Endothelial cell of umbilical vein (primary cell): ENCODE measurements around the gene GBE1. TPM values are rescaled to one million over a fixed set of nuclear protein-coding genes. Genes with fewer than 3 reads are reported as not detected.

Experiments
- BruUV-seq: library from RNA; stranded (reverse); fragments of 400-500 nt; replicated peaks from 2 replicates; lab custom pipeline; 2021; lab: Mats Ljungman, UMichigan
- CTCF ChIA-PET: fragments of 300-600, 350-600 bp; sonication (Branson Sonifier 250); formaldehyde crosslinking; loops from one replicate; lab custom pipeline; 2021; ENCODE audit warnings: antibody characterized with exemption, inconsistent platforms; lab: Charles Lee
- POLR2A ChIA-PET: fragments of 300-600, 350-600 bp; sonication (Branson Sonifier 250); formaldehyde crosslinking; loops from one replicate; lab custom pipeline; 2021; ENCODE audit warnings: antibody characterized with exemption, inconsistent platforms; lab: Charles Lee
- DNase-seq: peaks from one replicate; pipeline ENCODE4 v3.0.0-alpha.2; 2011; ENCODE audit warnings: low read depth, low spot score
- FAIRE-seq: peaks from 2 replicates; lab custom pipeline; 2011; peaks lifted over from hg19 to GRCh38; lab: Jason Lieb, UNC
- H2AFZ ChIP-seq: 2 replicates; pipeline ENCODE4 v1.6.0; 2012; ENCODE audit warnings: low read depth, low read length, control low read depth, inconsistent platforms
- H3K27ac ChIP-seq: 2 replicates; pipeline ENCODE4 v1.5.1; 2011; ENCODE audit warnings: low read depth, mild to moderate bottlenecking, control low read depth, low read length, moderate library complexity; ENCODE audit not compliant: insufficient read depth
- H3K27me3 ChIP-seq, 2 experiments: 2 replicates each; pipeline versions ENCODE4 v1.6.0 to v1.6.1; 2011; ENCODE audit warnings: low read length in 2 of 2, mixed read lengths in 1 of 2; ENCODE audit not compliant: control insufficient read depth in 2 of 2, insufficient read depth in 2 of 2
- H3K36me3 ChIP-seq, 2 experiments: 2 replicates in 1 of 2; 3 replicates in 1 of 2; pipeline ENCODE4 v1.5.1; 2011; ENCODE audit warnings: low read length in 2 of 2, mild to moderate bottlenecking in 1 of 2, moderate library complexity in 1 of 2; ENCODE audit not compliant: control insufficient read depth in 2 of 2, insufficient read depth in 2 of 2; ENCODE audit errors: extremely low read depth in 1 of 2
- H3K4me1 ChIP-seq: 3 replicates; pipeline ENCODE4 v1.5.1; 2011; ENCODE audit warnings: mild to moderate bottlenecking, low read length; ENCODE audit not compliant: control insufficient read depth, insufficient read depth; ENCODE audit errors: extremely low read depth
- H3K4me2 ChIP-seq: 2 replicates; pipeline ENCODE4 v1.6.1; 2011; ENCODE audit warnings: low read length, control low read depth, mixed read lengths; ENCODE audit not compliant: insufficient read depth
- H3K4me3 ChIP-seq, 3 experiments: fragments of 200-600 bp in 1 of 3; sonication (generic), shearing (Covaris generic) in 1 of 3; replicated peaks in 1 of 3; 2 replicates each; pipeline ENCODE4 v1.5.1; 2011 to 2016; ENCODE audit warnings: control low read depth in 3 of 3, low read length in 3 of 3, mild to moderate bottlenecking in 2 of 3, inconsistent platforms in 1 of 3, low read depth in 1 of 3, moderate library complexity in 1 of 3; ENCODE audit not compliant: insufficient read depth in 1 of 3
- H3K79me2 ChIP-seq: 2 replicates; pipeline ENCODE4 v1.6.0; 2012; ENCODE audit warnings: low read length, inconsistent platforms; ENCODE audit not compliant: control insufficient read depth, insufficient read depth
- H3K9ac ChIP-seq: replicated peaks from 2 replicates; pipeline ENCODE3; 2011; ENCODE audit warnings: low read length, control low read depth; ENCODE audit not compliant: insufficient read depth; ENCODE audit errors: extremely low read depth
- H3K9me1 ChIP-seq: replicated peaks from 3 replicates; pipeline ENCODE4 v1.6.0; 2011; ENCODE audit warnings: mild to moderate bottlenecking, low read length; ENCODE audit not compliant: control insufficient read depth, insufficient read depth; ENCODE audit errors: extremely low read depth
- H3K9me3 ChIP-seq: replicated peaks from 2 replicates; pipeline ENCODE4 v1.5.1; 2012; ENCODE audit warnings: low read length, inconsistent platforms; ENCODE audit not compliant: control insufficient read depth, insufficient read depth
- H4K20me1 ChIP-seq: replicated peaks from 2 replicates; pipeline ENCODE3; 2011; ENCODE audit warnings: mild to moderate bottlenecking, low read length; ENCODE audit not compliant: control insufficient read depth, insufficient read depth; ENCODE audit errors: extremely low read depth
- CTCF ChIP-seq, 2 donors: IDR thresholded peaks; 1 replicate in 1 of 2; 2 replicates in 1 of 2; pipeline ENCODE4 v1.5.1; 2011; ENCODE audit warnings: low read length in 2 of 2, mild to moderate bottlenecking in 2 of 2, moderate library complexity in 2 of 2, control low read depth in 1 of 2, inconsistent platforms in 1 of 2, low read depth in 1 of 2; ENCODE audit not compliant: insufficient read depth in 1 of 2; ENCODE audit errors: extremely low read depth in 1 of 2
- EZH2 ChIP-seq: IDR thresholded peaks from 2 replicates; pipeline ENCODE4 v1.6.1; 2012; ENCODE audit warnings: borderline replicate concordance, low read depth, mild to moderate bottlenecking, moderate library complexity, low read length, inconsistent platforms; ENCODE audit not compliant: severe bottlenecking
- FOS ChIP-seq: IDR thresholded peaks from 2 replicates; pipeline ENCODE4 v1.6.1; 2011; ENCODE audit warnings: mild to moderate bottlenecking, low read length, moderate library complexity, borderline replicate concordance; ENCODE audit not compliant: insufficient read depth
- GATA2 ChIP-seq: IDR thresholded peaks from 2 replicates; pipeline ENCODE4 v1.7.0; 2011; ENCODE audit warnings: low read depth, mild to moderate bottlenecking, moderate library complexity, mixed read lengths, low read length; ENCODE audit not compliant: insufficient read length, insufficient read depth
- JUN ChIP-seq: IDR thresholded peaks from 2 replicates; pipeline ENCODE4 v1.6.1; 2011; ENCODE audit warnings: borderline replicate concordance, low read depth; ENCODE audit not compliant: insufficient read length, insufficient read depth
- MAX ChIP-seq: IDR thresholded peaks from 2 replicates; pipeline ENCODE4 v1.6.1; 2011; ENCODE audit not compliant: insufficient read depth, insufficient read length
- MYC ChIP-seq: IDR thresholded peaks from one replicate; pipeline ENCODE4 v1.6.1; 2011; ENCODE audit warnings: mild to moderate bottlenecking, low read depth, low read length
- POLR2A ChIP-seq: IDR thresholded peaks from 2 replicates; pipeline ENCODE4 v1.6.1; 2012; ENCODE audit warnings: low read depth, mild to moderate bottlenecking, control low read depth, low read length
- POLR2AphosphoS5 ChIP-seq: IDR thresholded peaks from 2 replicates; pipeline ENCODE4 v1.6.1; 2012; ENCODE audit warnings: low read depth, mild to moderate bottlenecking, control low read depth, low read length, moderate library complexity; ENCODE audit not compliant: insufficient read depth
- dilution Hi-C: fragments of 300-500 bp; cut with MboI; formaldehyde crosslinking; loops from one replicate; pipeline ENCODE4 v1.15.0; 2019; ENCODE audit warnings: low sequenced_read_pairs; ENCODE audit not compliant: extremely low pct_ligation_motif_present
- intact Hi-C: fragments of 100-400 bp; cut with micrococcal nuclease; formaldehyde crosslinking; loops from one replicate; pipeline ENCODE4 v1.10.0; 2022
- polyA plus RNA-seq, 4 experiments: library from polyadenylated mRNA; depleted of rRNA in 3 of 4; stranded (reverse) in 3 of 4; unstranded in 1 of 4; fragments of >200 nt; gene quantifications; 2 replicates each; pipeline versions ENCODE4 v1.2.1 to v1.2.3, GENCODE V29; 2011 to 2012; ENCODE audit warnings: missing spikeins in 1 of 4
- total RNA-seq: library from RNA; stranded (reverse); gene quantifications from 2 replicates; pipeline ENCODE4 v1.2.3, GENCODE V29; 2021

GBE1 gene
- total and polyA plus RNA-seq, 2 donors (not counting 3 experiments of a cell fraction or from before 2014, with no cell fraction given) = 35.9 to 110 TPM

- Histone ChIP-seq H4K20me1 (no peaks in the 10 kb centered on the region), H3K27me3 (no peaks in the 10 kb centered on the region), H2AFZ (no peak overlapping the region), H3K9ac (no peak overlapping the region), H3K27ac (no peak overlapping the region), H3K79me2 (peaks cover 32% of the 10 kb centered on the region), H3K9me3 (no peaks in the 10 kb centered on the region), H3K4me3 (no peak overlapping the region), H3K4me1 (no peaks in the 10 kb centered on the region), H3K36me3 (no peaks in the 10 kb centered on the region), H3K4me2 (no peak overlapping the region), H3K9me1 (no peaks in the 10 kb centered on the region)
- ChIA-PET POLR2A (interaction anchor here (0.6 kb wide), 1 partner anchor 803 kb away, joined by 5 read pairs; no protein-coding TSS in a partner anchor), CTCF (no interaction called here)
- intact Hi-C loops (no loop called here), dilution Hi-C loops (no loop called here)
- FAIRE-seq = no peak
- DNase-seq = no peak
- BruUV-seq = no TSS peak
- TF ChIP-seq POLR2A (no peak), POLR2AphosphoS5 (no peak)
Measured at GRCh38 chr3:81692766-81693165, 68.7 kb downstream of the GBE1 start.

GRCh38 chr3:81689617-81690016 lies 71.8 kb downstream of the GBE1 start:
- FAIRE-seq = no peak
- Histone ChIP-seq H3K9me3 (no peaks in the 10 kb centered on the region), H3K4me1 (no peaks in the 10 kb centered on the region), H3K79me2 (peaks cover 27% of the 10 kb centered on the region), H3K9ac (no peak overlapping the region), H4K20me1 (no peaks in the 10 kb centered on the region), H3K4me3 (no peak overlapping the region), H3K4me2 (no peak overlapping the region), H3K36me3 (no peaks in the 10 kb centered on the region), H2AFZ (no peak overlapping the region), H3K9me1 (no peaks in the 10 kb centered on the region), H3K27me3 (no peaks in the 10 kb centered on the region), H3K27ac (no peak overlapping the region)
- BruUV-seq = no TSS peak
- no peak for DNase-seq
- ChIA-PET POLR2A (no interaction called here), CTCF (interaction anchor here (1.4 kb wide), 1 partner anchor 23 kb away, joined by 3 read pairs; no protein-coding TSS in a partner anchor)
- intact Hi-C loops = no loop called here
- no peak for TF ChIP-seq CTCF (IDR thresholded peaks at IDR 0.05; ENCODE audit: extremely low read depth in 1 of 2, insufficient read depth in 1 of 2, low read depth in 1 of 2, low read length in 2 of 2)
- TF ChIP-seq EZH2 = no peak
- TF ChIP-seq POLR2A = no peak
- no peak for TF ChIP-seq MYC
- no peak for TF ChIP-seq MAX
- no peak for TF ChIP-seq FOS
- no peak for TF ChIP-seq POLR2AphosphoS5
- TF ChIP-seq GATA2 = no peak
- TF ChIP-seq JUN = no peak
- dilution Hi-C loops = no loop called here
